Activated T-helper 2 cell treated with anti-CD3 and anti-CD28 coated beads, Interferon-gamma antibody, Interleukin-2, Interleukin-4, amounts not matched to agents 10 μg/mL and 5 μg/mL and 100 μg/mL, durations not matched to agents 14 hours and 24 hours and 36 hours (primary cell): ENCODE data around the gene CPED1. TPM values are rescaled to one million over a fixed set of nuclear protein-coding genes. Genes with fewer than 3 reads are reported as not detected.

ENCODE experiments used
- DNase-seq: peaks from one replicate; pipeline ENCODE4 v3.0.0; 2021; ENCODE audit warnings: low spot score
- H3K27ac Mint-ChIP-seq: one replicate; pipeline ENCODE4 v1.8.0; 2021; ENCODE audit warnings: mixed read lengths
- H3K27me3 Mint-ChIP-seq: one replicate; pipeline ENCODE4 v1.8.0; 2021; ENCODE audit warnings: low read depth, mixed read lengths
- H3K36me3 Mint-ChIP-seq: one replicate; pipeline ENCODE4 v1.8.0; 2021; ENCODE audit warnings: low read depth, mixed read lengths
- H3K4me1 Mint-ChIP-seq: one replicate; pipeline ENCODE4 v1.8.0; 2021; ENCODE audit warnings: low read depth, mixed read lengths
- H3K4me3 Mint-ChIP-seq: one replicate; pipeline ENCODE4 v1.8.0; 2021; ENCODE audit warnings: low read depth, mild to moderate bottlenecking, moderate library complexity, mixed read lengths
- H3K9me3 Mint-ChIP-seq: one replicate; pipeline ENCODE4 v1.8.0; 2021; ENCODE audit warnings: mixed read lengths
- intact Hi-C: fragments of 100-400 bp; cut with micrococcal nuclease; formaldehyde crosslinking; loops from one replicate; pipeline ENCODE4 v1.15.1; 2023
- total RNA-seq: library from RNA; stranded (reverse); gene quantifications from 2 replicates; pipeline ENCODE4 v1.2.3, GENCODE V29; 2022

Gene CPED1
- total RNA-seq, 1 donor from 2014 or later, result not detected

GRCh38 chr7:121157885-121158590 is 169.5 kb downstream of the CPED1 start:
- Mint-ChIP-seq H3K4me1 (no peaks in the 10 kb centered on the region), H3K4me3 (no peak overlapping the region), H3K27ac (no peak overlapping the region), H3K9me3 (no peaks in the 10 kb centered on the region), H3K27me3 (peaks cover 13% of the 10 kb centered on the region), H3K36me3 (no peaks in the 10 kb centered on the region)
- intact Hi-C loops, result no loop called here
- no peak for DNase-seq

DNA sequence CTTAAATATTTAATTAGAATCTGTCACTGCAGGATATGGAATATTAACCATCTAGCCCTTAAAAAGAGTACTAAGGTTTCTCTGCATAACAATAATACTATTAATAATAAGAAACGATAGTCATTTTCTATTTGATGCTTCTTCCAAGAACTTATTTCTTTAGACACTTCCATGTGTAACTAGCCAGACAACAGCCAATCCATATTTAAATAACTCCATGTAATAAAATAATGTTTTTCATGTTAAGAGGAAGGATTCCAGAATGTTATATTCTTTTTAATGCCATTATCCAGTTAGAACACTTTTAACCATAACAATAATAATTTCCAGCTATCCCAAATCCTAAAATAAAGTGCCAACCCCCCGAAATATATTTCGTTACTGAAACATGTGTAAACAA is 170.2 kb downstream of the CPED1 start:
- H3K27ac Mint-ChIP-seq, result no peak overlapping the region
- no peaks in the 10 kb centered on the region for H3K36me3 Mint-ChIP-seq
- peaks cover 14% of the 10 kb centered on the region for H3K27me3 Mint-ChIP-seq
- intact Hi-C loops, result no loop called here
- H3K4me1 Mint-ChIP-seq, result no peaks in the 10 kb centered on the region
- no peak overlapping the region for H3K4me3 Mint-ChIP-seq
- no peaks in the 10 kb centered on the region for H3K9me3 Mint-ChIP-seq
- DNase-seq, result no peak

- Mint-ChIP-seq H3K4me1 (no peaks in the 10 kb centered on the region), H3K36me3 (no peaks in the 10 kb centered on the region), H3K27ac (no peak overlapping the region), H3K4me3 (no peak overlapping the region), H3K9me3 (no peaks in the 10 kb centered on the region), H3K27me3 (peaks cover 14% of the 10 kb centered on the region)
- intact Hi-C loops, result no loop called here
- DNase-seq, result no peak
These were observed 171.0 kb downstream of the CPED1 start for GRCh38 chr7:121159553-121159952.

DNA sequence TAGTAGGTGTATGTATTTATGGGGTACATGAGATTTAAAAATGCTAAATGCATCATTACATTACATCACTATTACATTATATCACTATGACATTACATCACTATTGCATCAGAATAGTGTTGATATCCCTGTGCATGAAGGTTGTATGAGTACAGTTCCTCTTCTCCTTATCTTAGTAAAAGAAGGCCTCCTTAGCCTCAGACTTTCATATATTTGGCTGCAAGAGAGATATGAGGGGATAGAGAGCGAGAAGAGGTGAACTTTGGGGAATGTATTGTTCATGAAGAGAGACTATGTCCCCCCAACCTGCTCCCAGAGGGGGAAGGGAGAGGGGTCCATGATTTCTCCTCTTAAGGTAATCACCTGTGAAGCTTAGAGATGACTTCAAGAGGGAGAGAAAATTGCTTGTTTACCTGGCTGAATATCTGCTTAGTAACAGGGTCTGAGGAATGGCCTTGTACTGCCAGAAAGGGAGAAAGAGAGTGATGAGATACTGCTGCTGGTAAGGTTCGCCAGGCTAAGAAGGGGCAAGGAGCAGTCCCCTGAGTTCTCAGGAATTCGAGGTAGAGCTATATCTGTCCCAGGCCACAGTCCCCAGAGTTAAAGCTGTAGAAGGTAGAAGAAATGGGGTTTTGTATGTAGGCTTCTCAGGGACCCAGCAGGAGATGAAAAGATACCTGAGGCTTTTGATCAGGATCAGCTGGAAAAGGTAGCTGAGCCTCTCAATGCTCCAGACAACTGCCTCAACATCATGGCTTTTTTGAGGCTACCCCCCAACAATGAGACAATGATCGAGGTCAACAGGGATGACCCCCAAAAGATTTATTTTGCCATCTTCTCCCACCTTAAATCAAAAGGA is 171.9 kb downstream of the CPED1 start:
- Mint-ChIP-seq H3K36me3 (no peaks in the 10 kb centered on the region), H3K27me3 (peaks cover 14% of the 10 kb centered on the region), H3K9me3 (no peaks in the 10 kb centered on the region), H3K4me1 (no peaks in the 10 kb centered on the region), H3K27ac (no peak overlapping the region), H3K4me3 (no peak overlapping the region)
- no peak for DNase-seq
- intact Hi-C loops, result no loop called here

- Mint-ChIP-seq H3K36me3 (no peaks in the 10 kb centered on the region), H3K4me3 (no peak overlapping the region), H3K27ac (no peak overlapping the region), H3K9me3 (no peaks in the 10 kb centered on the region), H3K27me3 (peaks cover 14% of the 10 kb centered on the region), H3K4me1 (no peaks in the 10 kb centered on the region)
- no peak for DNase-seq
- intact Hi-C loops, result no loop called here
These were observed 175.2 kb downstream of the CPED1 start for GRCh38 chr7:121163699-121164098.

- H3K27ac Mint-ChIP-seq, result no peak overlapping the region
- no peaks in the 10 kb centered on the region for H3K4me1 Mint-ChIP-seq
- no peak for DNase-seq
- peaks cover 14% of the 10 kb centered on the region for H3K27me3 Mint-ChIP-seq
- intact Hi-C loops, result no loop called here
- H3K4me3 Mint-ChIP-seq, result no peak overlapping the region
- H3K36me3 Mint-ChIP-seq, result no peaks in the 10 kb centered on the region
- no peaks in the 10 kb centered on the region for H3K9me3 Mint-ChIP-seq
These were observed 175.7 kb downstream of the CPED1 start for GRCh38 chr7:121164247-121164646.

DNA sequence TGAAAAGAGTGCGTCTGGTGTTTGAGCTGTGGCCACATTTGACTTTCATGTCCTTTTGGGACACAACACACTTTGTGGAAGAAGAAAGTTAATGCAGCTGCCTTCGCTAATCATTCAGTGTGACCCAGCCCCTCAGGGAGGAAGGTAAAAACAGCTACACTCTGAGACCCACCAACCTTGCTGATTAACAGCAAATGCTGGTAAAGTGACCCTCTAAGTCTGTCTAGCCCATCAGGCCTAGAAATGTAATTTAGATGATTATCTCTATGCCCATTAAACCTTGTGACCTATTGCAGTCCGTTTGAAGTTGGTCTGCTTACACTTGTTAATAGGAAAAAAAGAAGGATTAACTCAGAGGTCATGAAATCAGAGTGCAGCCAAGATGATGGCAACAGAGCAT is 178.4 kb downstream of the CPED1 start:
- intact Hi-C loops, result no loop called here
- Mint-ChIP-seq H3K27ac (no peak overlapping the region), H3K9me3 (no peaks in the 10 kb centered on the region), H3K4me1 (no peaks in the 10 kb centered on the region), H3K27me3 (peaks cover 3% of the 10 kb centered on the region), H3K4me3 (no peak overlapping the region), H3K36me3 (no peaks in the 10 kb centered on the region)
- DNase-seq, result no peak

GRCh38 chr7:121167971-121168370 is 179.5 kb downstream of the CPED1 start:
- H3K4me3 Mint-ChIP-seq, result no peak overlapping the region
- peaks cover under 1% of the 10 kb centered on the region for H3K27me3 Mint-ChIP-seq
- no peak for DNase-seq
- no peaks in the 10 kb centered on the region for H3K4me1 Mint-ChIP-seq
- H3K27ac Mint-ChIP-seq, result no peak overlapping the region
- no peaks in the 10 kb centered on the region for H3K36me3 Mint-ChIP-seq
- intact Hi-C loops, result no loop called here
- no peaks in the 10 kb centered on the region for H3K9me3 Mint-ChIP-seq

DNA sequence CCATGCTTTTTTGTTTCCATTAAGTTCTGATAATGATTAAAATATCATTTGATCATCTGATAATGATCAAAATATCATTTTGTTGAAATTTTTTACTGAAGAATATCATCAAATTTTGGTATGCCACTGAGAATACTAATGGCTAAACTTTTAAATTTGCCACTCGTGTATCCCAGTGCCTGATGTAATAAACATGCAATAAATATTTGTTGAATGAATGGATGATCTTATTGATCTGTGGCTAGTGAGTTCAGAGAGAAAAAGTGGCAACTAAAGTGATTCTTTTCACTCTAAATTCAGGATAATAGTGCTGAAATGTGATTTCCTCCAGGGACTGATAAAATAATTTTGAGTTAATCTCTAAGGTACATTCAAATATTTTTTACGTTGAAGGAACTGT is 181.0 kb downstream of the CPED1 start:
- Mint-ChIP-seq H3K27me3 (no peaks in the 10 kb centered on the region), H3K27ac (no peak overlapping the region), H3K36me3 (no peaks in the 10 kb centered on the region), H3K9me3 (no peaks in the 10 kb centered on the region), H3K4me3 (no peak overlapping the region), H3K4me1 (no peaks in the 10 kb centered on the region)
- intact Hi-C loops, result no loop called here
- no peak for DNase-seq

DNA sequence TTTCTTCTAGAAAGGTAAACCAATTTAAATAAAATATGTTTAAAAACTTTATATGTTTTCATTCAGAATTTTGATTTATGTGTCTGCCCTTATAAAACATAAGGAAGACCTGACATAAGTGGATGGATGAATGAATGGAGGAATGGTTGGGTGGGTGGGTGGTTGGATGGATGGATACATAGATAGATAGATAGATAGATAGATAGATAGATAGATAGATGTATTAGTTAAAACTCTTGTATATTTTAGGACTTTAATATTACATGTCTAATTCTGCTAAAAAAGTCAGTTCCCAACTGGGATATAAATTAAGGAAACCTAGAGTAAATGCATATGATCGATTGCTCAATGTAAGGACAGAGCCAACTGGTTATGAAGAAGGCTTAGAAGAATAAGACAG is 184.0 kb downstream of the CPED1 start:
- Mint-ChIP-seq H3K27me3 (peaks cover 2% of the 10 kb centered on the region), H3K4me1 (no peaks in the 10 kb centered on the region), H3K27ac (no peak overlapping the region), H3K9me3 (no peaks in the 10 kb centered on the region), H3K4me3 (no peak overlapping the region), H3K36me3 (no peaks in the 10 kb centered on the region)
- DNase-seq, result no peak
- intact Hi-C loops, result no loop called here

DNA sequence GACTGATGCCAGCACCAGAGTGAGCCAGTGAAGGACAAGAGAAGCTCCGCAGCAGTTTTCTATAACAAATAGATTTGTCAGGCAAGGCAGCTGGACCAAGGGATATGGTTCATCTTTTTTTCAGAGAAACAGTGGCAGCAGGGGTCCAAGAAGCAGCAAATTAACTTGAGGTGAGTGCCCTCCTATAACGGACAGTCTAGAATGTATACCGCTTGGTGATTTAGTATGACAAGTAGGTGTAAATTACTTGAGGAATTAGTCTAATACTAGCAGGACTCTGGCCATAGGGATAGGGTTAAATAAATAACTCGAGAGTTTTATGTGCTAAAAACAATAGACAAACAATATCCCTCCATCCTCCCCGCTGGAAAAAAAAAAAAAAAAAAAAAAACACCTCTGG is 187.3 kb downstream of the CPED1 start:
- no peaks in the 10 kb centered on the region for H3K9me3 Mint-ChIP-seq
- intact Hi-C loops, result no loop called here
- no peaks in the 10 kb centered on the region for H3K36me3 Mint-ChIP-seq
- H3K27ac Mint-ChIP-seq, result no peak overlapping the region
- no peak overlapping the region for H3K4me3 Mint-ChIP-seq
- peaks cover 3% of the 10 kb centered on the region for H3K4me1 Mint-ChIP-seq
- H3K27me3 Mint-ChIP-seq, result peaks cover 2% of the 10 kb centered on the region
- no peak for DNase-seq

DNA sequence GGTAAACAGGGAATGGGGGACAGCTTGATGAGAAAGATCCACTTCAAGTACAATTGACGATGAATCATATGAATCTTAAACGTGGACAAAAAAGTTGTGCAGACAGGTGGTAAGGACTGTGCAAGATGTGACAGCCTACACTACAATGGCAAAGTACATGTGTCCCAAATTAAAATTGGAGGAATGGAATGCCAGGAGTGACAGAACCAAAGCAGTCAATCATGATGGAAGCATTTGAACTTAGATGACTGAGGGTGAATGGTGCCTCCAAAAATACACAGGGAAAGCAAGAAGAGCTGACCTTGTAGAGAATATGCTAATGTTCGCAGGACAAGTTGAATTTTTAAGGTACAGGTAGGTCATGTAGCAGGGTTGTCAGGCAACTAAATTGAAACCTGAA is 189.9 kb downstream of the CPED1 start:
- Mint-ChIP-seq H3K4me3 (no peak overlapping the region), H3K36me3 (no peaks in the 10 kb centered on the region), H3K4me1 (peaks cover 3% of the 10 kb centered on the region), H3K27me3 (peaks cover 6% of the 10 kb centered on the region), H3K27ac (no peak overlapping the region), H3K9me3 (no peaks in the 10 kb centered on the region)
- no peak for DNase-seq
- intact Hi-C loops, result no loop called here

DNA sequence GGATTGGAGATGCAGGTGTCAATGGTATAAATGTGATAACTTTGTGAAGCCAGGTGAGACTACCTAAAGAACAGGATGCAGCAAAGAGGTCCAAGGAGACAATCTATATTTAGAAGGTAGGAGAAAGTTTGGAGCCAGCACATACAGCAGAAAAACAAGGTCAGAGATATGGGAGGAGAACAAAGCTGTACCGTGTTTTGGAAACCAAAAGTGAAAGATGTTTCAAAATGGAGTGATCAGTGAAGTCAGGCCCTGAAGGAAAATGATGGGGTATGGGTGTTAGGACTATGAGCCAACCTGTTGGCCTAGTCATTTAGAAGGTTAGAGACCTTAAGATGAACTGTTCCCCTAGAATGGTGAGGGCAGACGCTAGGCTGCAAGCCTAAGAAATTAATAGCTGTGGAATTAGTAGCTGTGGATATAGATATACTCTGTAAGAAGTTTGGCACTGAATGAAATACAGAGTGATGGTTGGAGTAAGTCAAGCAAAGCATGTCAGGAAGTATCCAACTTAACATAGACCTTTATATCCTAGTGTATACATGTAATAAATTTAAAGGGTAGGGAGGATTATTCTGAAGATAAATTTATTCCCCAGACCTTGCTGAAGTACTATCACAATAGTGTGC is 190.5 kb downstream of the CPED1 start:
- Mint-ChIP-seq H3K27ac (no peak overlapping the region), H3K4me3 (no peak overlapping the region), H3K4me1 (peaks cover 3% of the 10 kb centered on the region), H3K36me3 (no peaks in the 10 kb centered on the region), H3K27me3 (peaks cover 6% of the 10 kb centered on the region), H3K9me3 (no peaks in the 10 kb centered on the region)
- intact Hi-C loops, result no loop called here
- no peak for DNase-seq
